ENCODE data around the gene CINP.

- TF ChIP-seq GATA3 (IDR thresholded peaks at IDR 0.05; ENCODE audit: low read depth, low read length) (no peak), GATA2 (IDR thresholded peaks at IDR 0.05; ENCODE audit: low read depth, low read length) (no peak)
Observed at GRCh38 chr14:102394717-102395375, 32.2 kb upstream of the CINP start.
